SU-DHL-6 (cell line): Measurements from ENCODE around the gene PMM2.

Experiments used
- EZH2phosphoT487 ChIP-seq: fragments of 200-600 bp; sonication (generic), shearing (Covaris generic); conservative IDR thresholded peaks from 2 replicates; pipeline ENCODE4 v1.6.1; 2018; ENCODE audit warnings: mild to moderate bottlenecking, antibody characterized with exemption, low read length, moderate library complexity, mixed read lengths
- TF ChIP-seq, protein P1 (sequence below): fragments of 200-600 bp; sonication (generic); IDR thresholded peaks from one replicate; pipeline ENCODE4 v1.5.1; 2017; ENCODE audit warnings: antibody characterized with exemption, mild to moderate bottlenecking, low read length, moderate library complexity; ENCODE audit not compliant: insufficient read depth, poor library complexity, severe bottlenecking

DNA sequence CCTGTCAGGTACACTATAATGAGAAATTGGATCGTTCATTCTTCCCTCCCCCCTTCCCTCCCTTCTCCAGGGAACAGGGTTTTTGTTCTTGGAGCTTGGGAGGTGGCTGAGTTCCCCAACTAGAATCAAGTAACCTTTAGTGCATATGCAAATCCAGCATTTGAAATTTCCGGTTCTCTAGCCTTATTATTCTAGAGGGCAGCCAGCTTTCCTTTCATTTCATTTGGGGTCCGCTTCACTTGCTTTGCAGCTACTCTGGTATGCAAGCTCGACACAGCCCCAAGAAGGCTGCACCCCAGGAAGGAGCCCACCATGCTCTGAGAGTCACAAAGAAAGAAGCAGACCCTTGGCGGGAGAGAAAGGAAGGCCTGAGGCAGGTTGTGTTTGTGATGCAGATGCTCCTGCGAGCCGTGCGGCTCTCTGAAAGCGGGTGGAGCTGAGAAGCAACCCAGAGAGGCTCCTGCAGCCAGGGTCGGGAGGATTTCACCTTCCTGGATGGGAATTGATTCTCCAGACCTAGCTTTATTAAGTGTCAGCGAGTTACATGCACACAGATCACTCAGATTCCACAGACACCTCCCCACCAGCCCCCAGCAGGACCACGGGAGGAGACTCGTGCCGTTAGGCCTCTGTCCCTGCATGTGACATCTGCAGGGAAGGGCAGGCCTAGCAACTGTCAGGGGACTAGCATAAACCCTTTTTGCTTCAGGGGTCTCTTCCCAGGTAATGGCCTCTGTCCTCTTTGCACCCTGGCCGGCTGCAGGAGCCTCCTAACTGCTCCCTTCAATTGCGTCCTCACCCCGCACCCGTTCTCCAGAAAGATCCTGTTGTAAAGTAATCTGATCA is 34.5 kb downstream of the PMM2 start:
- TF ChIP-seq, protein P1, sequence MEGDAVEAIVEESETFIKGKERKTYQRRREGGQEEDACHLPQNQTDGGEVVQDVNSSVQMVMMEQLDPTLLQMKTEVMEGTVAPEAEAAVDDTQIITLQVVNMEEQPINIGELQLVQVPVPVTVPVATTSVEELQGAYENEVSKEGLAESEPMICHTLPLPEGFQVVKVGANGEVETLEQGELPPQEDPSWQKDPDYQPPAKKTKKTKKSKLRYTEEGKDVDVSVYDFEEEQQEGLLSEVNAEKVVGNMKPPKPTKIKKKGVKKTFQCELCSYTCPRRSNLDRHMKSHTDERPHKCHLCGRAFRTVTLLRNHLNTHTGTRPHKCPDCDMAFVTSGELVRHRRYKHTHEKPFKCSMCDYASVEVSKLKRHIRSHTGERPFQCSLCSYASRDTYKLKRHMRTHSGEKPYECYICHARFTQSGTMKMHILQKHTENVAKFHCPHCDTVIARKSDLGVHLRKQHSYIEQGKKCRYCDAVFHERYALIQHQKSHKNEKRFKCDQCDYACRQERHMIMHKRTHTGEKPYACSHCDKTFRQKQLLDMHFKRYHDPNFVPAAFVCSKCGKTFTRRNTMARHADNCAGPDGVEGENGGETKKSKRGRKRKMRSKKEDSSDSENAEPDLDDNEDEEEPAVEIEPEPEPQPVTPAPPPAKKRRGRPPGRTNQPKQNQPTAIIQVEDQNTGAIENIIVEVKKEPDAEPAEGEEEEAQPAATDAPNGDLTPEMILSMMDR = no peak
- no peak for TF ChIP-seq EZH2phosphoT487
